Suprapubic skin (tissue), 4 donors: ENCODE results near the gene KBTBD3. TPM values are rescaled to one million over a fixed set of nuclear protein-coding genes. Genes with fewer than 3 reads are reported as not detected.
"Not testable (repeated sequence)": the region's sequence is repeated elsewhere in the genome, so short reads cannot be mapped to it uniquely, and the experiment has no call there.

Experiments
- DNase-seq, 2 donors: peaks; one replicate each; pipeline ENCODE4 v3.0.0-alpha.2; 2019; ENCODE audit warnings: low spot score in 2 of 2
- H3K27ac ChIP-seq: fragments of 200-600 bp; sonication (generic); one replicate; pipeline ENCODE4 v1.5.1; 2019
- H3K27me3 ChIP-seq: fragments of 200-600 bp; sonication (generic); one replicate; pipeline ENCODE4 v1.5.1; 2019
- H3K36me3 ChIP-seq: fragments of 200-600 bp; sonication (generic); one replicate; pipeline ENCODE4 v1.5.1; 2019
- H3K4me1 ChIP-seq: fragments of 200-600 bp; sonication (generic); one replicate; pipeline ENCODE4 v1.5.1; 2019
- H3K4me3 ChIP-seq: fragments of 200-600 bp; sonication (generic); one replicate; pipeline ENCODE4 v1.5.1; 2019; ENCODE audit warnings: mild to moderate bottlenecking
- H3K9me3 ChIP-seq: fragments of 200-600 bp; sonication (generic); one replicate; pipeline ENCODE4 v1.5.1; 2019
- EP300 ChIP-seq: sonication (generic); formaldehyde crosslinking; IDR thresholded peaks from one replicate; pipeline ENCODE4 v1.6.1; 2017; ENCODE audit warnings: antibody characterized with exemption
- POLR2A ChIP-seq, 2 donors: fragments of 450-650 bp; IDR thresholded peaks; one replicate each; pipeline ENCODE4 v1.6.1; 2017; ENCODE audit warnings: antibody characterized with exemption in 2 of 2, mild to moderate bottlenecking in 2 of 2, moderate library complexity in 2 of 2
- POLR2AphosphoS5 ChIP-seq, 3 donors: sonication (generic); formaldehyde crosslinking; IDR thresholded peaks; one replicate each; pipeline ENCODE4 v1.6.1; 2017; ENCODE audit warnings: antibody characterized with exemption in 3 of 3
- WGBS: methylation state at CpG from one replicate; pipeline ENCODE4 v1.1.5; 2018; 5-methylcytosine and 5-hydroxymethylcytosine counted together
- total RNA-seq, 4 donors: library from RNA; depleted of rRNA; stranded (reverse); fragments of >200 nt; gene quantifications; one replicate each; pipeline ENCODE4 v1.1.0, GENCODE V29; 2016
- TF ChIP-seq, protein P1 (sequence below), 2 donors: fragments of 200-600 bp in 1 of 2; fragments of 450-650 bp in 1 of 2; sonication (generic) in 1 of 2; IDR thresholded peaks; one replicate each; pipeline ENCODE4 v1.5.1; 2016 to 2019; ENCODE audit warnings: antibody characterized with exemption in 2 of 2, mild to moderate bottlenecking in 1 of 2, moderate library complexity in 1 of 2

The KBTBD3 gene
- total RNA-seq, 4 donors from 2014 or later: 2.9 to 15.3 (median 3.8) TPM

GRCh38 chr11:106061954-106062949 lies 14.9 kb downstream of the KBTBD3 start:
- Histone ChIP-seq H3K4me3 (no peak overlapping the region), H3K36me3 (no peaks in the 10 kb centered on the region), H3K27ac (no peak overlapping the region), H3K9me3 (no peaks in the 10 kb centered on the region), H3K27me3 (no peaks in the 10 kb centered on the region), H3K4me1 (no peaks in the 10 kb centered on the region)
- 92% methylated on average over 1 of the region's 1 CpG for WGBS
- DNase-seq: no peak
- TF ChIP-seq POLR2A (IDR thresholded peaks at IDR 0.05) (no peak), POLR2AphosphoS5 (IDR thresholded peaks at IDR 0.05) (no peak), EP300 (no peak)
- TF ChIP-seq, protein P1, sequence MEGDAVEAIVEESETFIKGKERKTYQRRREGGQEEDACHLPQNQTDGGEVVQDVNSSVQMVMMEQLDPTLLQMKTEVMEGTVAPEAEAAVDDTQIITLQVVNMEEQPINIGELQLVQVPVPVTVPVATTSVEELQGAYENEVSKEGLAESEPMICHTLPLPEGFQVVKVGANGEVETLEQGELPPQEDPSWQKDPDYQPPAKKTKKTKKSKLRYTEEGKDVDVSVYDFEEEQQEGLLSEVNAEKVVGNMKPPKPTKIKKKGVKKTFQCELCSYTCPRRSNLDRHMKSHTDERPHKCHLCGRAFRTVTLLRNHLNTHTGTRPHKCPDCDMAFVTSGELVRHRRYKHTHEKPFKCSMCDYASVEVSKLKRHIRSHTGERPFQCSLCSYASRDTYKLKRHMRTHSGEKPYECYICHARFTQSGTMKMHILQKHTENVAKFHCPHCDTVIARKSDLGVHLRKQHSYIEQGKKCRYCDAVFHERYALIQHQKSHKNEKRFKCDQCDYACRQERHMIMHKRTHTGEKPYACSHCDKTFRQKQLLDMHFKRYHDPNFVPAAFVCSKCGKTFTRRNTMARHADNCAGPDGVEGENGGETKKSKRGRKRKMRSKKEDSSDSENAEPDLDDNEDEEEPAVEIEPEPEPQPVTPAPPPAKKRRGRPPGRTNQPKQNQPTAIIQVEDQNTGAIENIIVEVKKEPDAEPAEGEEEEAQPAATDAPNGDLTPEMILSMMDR (IDR thresholded peaks at IDR 0.05): no peak

GRCh38 chr11:106061249-106061784 lies 15.8 kb downstream of the KBTBD3 start:
- Histone ChIP-seq H3K27ac (no peak overlapping the region), H3K4me1 (no peaks in the 10 kb centered on the region), H3K27me3 (no peaks in the 10 kb centered on the region), H3K9me3 (no peaks in the 10 kb centered on the region), H3K36me3 (peaks cover 5% of the 10 kb centered on the region), H3K4me3 (no peak overlapping the region)
- no peak for DNase-seq
- TF ChIP-seq, protein P1 (IDR thresholded peaks at IDR 0.05): no peak
- TF ChIP-seq POLR2A (IDR thresholded peaks at IDR 0.05) (no peak), EP300 (no peak), POLR2AphosphoS5 (IDR thresholded peaks at IDR 0.05) (no peak)

GRCh38 chr11:106059617-106060016 lies 17.5 kb downstream of the KBTBD3 start:
- Histone ChIP-seq H3K36me3 (peaks cover 5% of the 10 kb centered on the region), H3K9me3 (no peaks in the 10 kb centered on the region), H3K27ac (no peak overlapping the region), H3K4me1 (no peaks in the 10 kb centered on the region), H3K4me3 (no peak overlapping the region), H3K27me3 (no peaks in the 10 kb centered on the region)
- WGBS: 95% methylated on average over 1 of the region's 1 CpG
- TF ChIP-seq, protein P1 (IDR thresholded peaks at IDR 0.05): no peak
- TF ChIP-seq POLR2A (IDR thresholded peaks at IDR 0.05) (no peak), EP300 (no peak), POLR2AphosphoS5 (IDR thresholded peaks at IDR 0.05) (no peak)
- no peak for DNase-seq

GRCh38 chr11:106058377-106058776 lies 18.8 kb downstream of the KBTBD3 start:
- not testable (repeated sequence) for H3K4me1 ChIP-seq, H3K27ac ChIP-seq, H3K4me3 ChIP-seq, H3K36me3 ChIP-seq, DNase-seq, H3K27me3 ChIP-seq, H3K9me3 ChIP-seq
- WGBS: 94% methylated on average over 14 of the region's 14 CpGs

DNA sequence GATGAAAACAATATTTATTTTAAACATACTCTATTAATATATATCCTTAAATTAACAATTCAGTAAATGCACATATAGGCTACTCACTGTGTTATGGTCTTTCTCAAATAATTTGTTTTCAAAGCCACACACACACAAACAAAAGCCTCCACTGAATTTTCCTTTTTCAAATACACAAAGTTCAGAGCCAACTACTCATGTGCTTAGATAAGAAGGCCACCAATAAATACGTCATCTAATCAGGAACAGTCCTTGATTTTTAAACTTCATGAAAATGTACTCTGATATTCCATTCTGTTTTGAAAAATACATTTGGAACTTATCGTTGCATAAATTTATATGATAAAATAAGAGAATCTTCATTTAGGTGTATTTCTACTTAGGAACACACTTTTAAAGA lies 26.0 kb downstream of the KBTBD3 start:
- no peaks in the 10 kb centered on the region for H3K36me3 ChIP-seq
- no peak overlapping the region for H3K4me3 ChIP-seq
- H3K27me3 ChIP-seq: no peaks in the 10 kb centered on the region
- no peak for TF ChIP-seq POLR2A (IDR thresholded peaks at IDR 0.05)
- TF ChIP-seq EP300: no peak
- TF ChIP-seq, protein P1 (IDR thresholded peaks at IDR 0.05): no peak
- no peak for TF ChIP-seq POLR2AphosphoS5 (IDR thresholded peaks at IDR 0.05)
- no peak overlapping the region for H3K27ac ChIP-seq
- WGBS: 79% methylated on average over 2 of the region's 2 CpGs
- no peak for DNase-seq
- H3K4me1 ChIP-seq: no peaks in the 10 kb centered on the region
- H3K9me3 ChIP-seq: no peaks in the 10 kb centered on the region
